GM19240 (cell line): ENCODE results near the gene SETD5.
A peak's percentile ranks its signal among the peaks of the same experiment; 100 is the strongest.

Experiments used
- DNase-seq: peaks from one replicate; pipeline ENCODE4 v3.0.0; 2011; ENCODE audit warnings: low spot score; ENCODE audit not compliant: insufficient read length

The SETD5 gene

GRCh38 chr3:9397332-9397905 is at the start of gene SETD5:
TSS of gene SETD5 (plus strand) at chr3:9397615. CDS start at chr3:9428939, 31,324 bp downstream.
- DNase-seq, result peak; percentile 81

GRCh38 chr3:9347887-9348286 is 49.5 kb upstream of the SETD5 start:
- DNase-seq, result no peak

GRCh38 chr3:9349321-9350117 is 47.9 kb upstream of the SETD5 start:
- DNase-seq, result no peak

GRCh38 chr3:9351709-9352126 is 45.7 kb upstream of the SETD5 start:
- DNase-seq, result no peak

GRCh38 chr3:9352917-9353752 is 44.3 kb upstream of the SETD5 start:
- DNase-seq, result no peak

- no peak for DNase-seq
Measured at GRCh38 chr3:9361691-9362388, 35.6 kb upstream of the SETD5 start.

GRCh38 chr3:9362731-9363530 is 34.5 kb upstream of the SETD5 start, which contains the start of gene THUMPD3:
TSS of gene THUMPD3 (plus strand) at chr3:9363054. CDS start at chr3:9365069, 2,015 bp downstream.
- peak; percentile 64 for DNase-seq

GRCh38 chr3:9369508-9369907 is 27.9 kb upstream of the SETD5 start:
- no peak for DNase-seq

- no peak for DNase-seq
Measured at GRCh38 chr3:9373465-9373864, 23.9 kb upstream of the SETD5 start.

GRCh38 chr3:9377981-9378380 is 19.4 kb upstream of the SETD5 start:
- DNase-seq, result no peak

GRCh38 chr3:9379327-9379726 is 18.1 kb upstream of the SETD5 start:
- no peak for DNase-seq

GRCh38 chr3:9380014-9380413 is 17.4 kb upstream of the SETD5 start:
- DNase-seq, result no peak

GRCh38 chr3:9384141-9384828 is 13.1 kb upstream of the SETD5 start:
- no peak for DNase-seq

GRCh38 chr3:9385187-9386077 is 12.0 kb upstream of the SETD5 start:
- DNase-seq, result no peak

GRCh38 chr3:9386078-9386459 is 11.3 kb upstream of the SETD5 start:
- DNase-seq, result no peak

GRCh38 chr3:9386501-9387321 is 10.7 kb upstream of the SETD5 start:
- DNase-seq, result no peak

- DNase-seq, result no peak
Measured at GRCh38 chr3:9387322-9387655, 10.1 kb upstream of the SETD5 start.

- DNase-seq, result no peak
Measured at GRCh38 chr3:9388142-9388541, 9.3 kb upstream of the SETD5 start.
